IMR-90 (cell line): ENCODE data around the gene NR1D2.

ENCODE experiments used
- BHLHE40 ChIP-seq: fragments of 150-350 bp; IDR thresholded peaks from 2 replicates; pipeline ENCODE4 v1.6.1; 2016; ENCODE audit warnings: mild to moderate bottlenecking, low read depth, low read length
- FOS ChIP-seq: fragments of 150-350 bp; IDR thresholded peaks from 2 replicates; pipeline ENCODE4 v1.6.1; 2016; ENCODE audit warnings: low read depth, low read length
- MAFK ChIP-seq: IDR thresholded peaks from 2 replicates; pipeline ENCODE4 v1.6.1; 2012; ENCODE audit warnings: low read depth, low read length, improper control_type of control experiment
- MXI1 ChIP-seq: IDR thresholded peaks from 2 replicates; pipeline ENCODE4 v1.6.1; 2012; ENCODE audit warnings: low read depth, mild to moderate bottlenecking, low read length, moderate library complexity, borderline replicate concordance
- NFE2L2 ChIP-seq: fragments of 150-350 bp; IDR thresholded peaks from 2 replicates; pipeline ENCODE4 v1.6.1; 2016; ENCODE audit warnings: low read depth, mild to moderate bottlenecking, low read length
- POLR2A ChIP-seq: IDR thresholded peaks from 2 replicates; pipeline ENCODE4 v1.6.1; 2012; ENCODE audit warnings: mild to moderate bottlenecking, low read depth, low read length
- RCOR1 ChIP-seq: IDR thresholded peaks from 2 replicates; pipeline ENCODE4 v1.6.1; 2012; ENCODE audit warnings: mild to moderate bottlenecking, low read length, improper control_type of control experiment; ENCODE audit not compliant: insufficient replicate concordance
- RFX5 ChIP-seq: IDR thresholded peaks from 2 replicates; pipeline ENCODE4 v1.8.0; 2012; ENCODE audit warnings: low read depth, mild to moderate bottlenecking, low read length, moderate library complexity
- TF ChIP-seq, protein P1 (sequence below): conservative IDR thresholded peaks from 2 replicates; pipeline ENCODE4 v1.5.1; 2012; ENCODE audit warnings: mild to moderate bottlenecking, low read depth, low read length, improper control_type of control experiment
- TF ChIP-seq, protein P2 (sequence below): fragments of 150-350 bp; IDR thresholded peaks from 2 replicates; pipeline ENCODE4 v1.6.1; 2016; ENCODE audit warnings: low read depth, mild to moderate bottlenecking, low read length, moderate library complexity, borderline replicate concordance
- TF ChIP-seq, protein P3 (sequence below): fragments of 150-350 bp; IDR thresholded peaks from 2 replicates; pipeline ENCODE4 v1.6.1; 2017; ENCODE audit warnings: mild to moderate bottlenecking, antibody characterized with exemption, low read length, low read depth

DNA sequence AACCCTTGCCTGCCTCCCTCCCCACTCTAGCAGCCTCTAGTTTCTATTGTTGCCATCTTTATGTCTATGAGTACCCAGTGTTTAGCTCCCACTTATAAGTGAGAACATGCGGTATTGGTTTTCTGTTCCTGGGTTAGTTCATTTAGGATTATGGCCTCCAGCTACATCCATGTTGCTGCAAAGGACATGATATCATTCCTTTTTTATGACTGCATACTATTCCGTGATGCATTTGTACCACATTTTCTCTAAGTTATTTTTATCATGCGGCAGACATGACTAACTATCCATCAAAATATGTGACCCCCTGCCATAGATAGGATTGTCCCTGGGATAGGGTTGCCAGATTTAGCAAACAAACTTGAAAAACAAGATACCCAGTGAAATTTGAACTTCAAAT, 58.4 kb downstream of the NR1D2 start:
- no peak for TF ChIP-seq RCOR1
- TF ChIP-seq, protein P1, sequence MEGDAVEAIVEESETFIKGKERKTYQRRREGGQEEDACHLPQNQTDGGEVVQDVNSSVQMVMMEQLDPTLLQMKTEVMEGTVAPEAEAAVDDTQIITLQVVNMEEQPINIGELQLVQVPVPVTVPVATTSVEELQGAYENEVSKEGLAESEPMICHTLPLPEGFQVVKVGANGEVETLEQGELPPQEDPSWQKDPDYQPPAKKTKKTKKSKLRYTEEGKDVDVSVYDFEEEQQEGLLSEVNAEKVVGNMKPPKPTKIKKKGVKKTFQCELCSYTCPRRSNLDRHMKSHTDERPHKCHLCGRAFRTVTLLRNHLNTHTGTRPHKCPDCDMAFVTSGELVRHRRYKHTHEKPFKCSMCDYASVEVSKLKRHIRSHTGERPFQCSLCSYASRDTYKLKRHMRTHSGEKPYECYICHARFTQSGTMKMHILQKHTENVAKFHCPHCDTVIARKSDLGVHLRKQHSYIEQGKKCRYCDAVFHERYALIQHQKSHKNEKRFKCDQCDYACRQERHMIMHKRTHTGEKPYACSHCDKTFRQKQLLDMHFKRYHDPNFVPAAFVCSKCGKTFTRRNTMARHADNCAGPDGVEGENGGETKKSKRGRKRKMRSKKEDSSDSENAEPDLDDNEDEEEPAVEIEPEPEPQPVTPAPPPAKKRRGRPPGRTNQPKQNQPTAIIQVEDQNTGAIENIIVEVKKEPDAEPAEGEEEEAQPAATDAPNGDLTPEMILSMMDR, result no peak
- TF ChIP-seq BHLHE40, result no peak
- no peak for TF ChIP-seq POLR2A
- TF ChIP-seq MAFK, result no peak
- TF ChIP-seq, protein P2, sequence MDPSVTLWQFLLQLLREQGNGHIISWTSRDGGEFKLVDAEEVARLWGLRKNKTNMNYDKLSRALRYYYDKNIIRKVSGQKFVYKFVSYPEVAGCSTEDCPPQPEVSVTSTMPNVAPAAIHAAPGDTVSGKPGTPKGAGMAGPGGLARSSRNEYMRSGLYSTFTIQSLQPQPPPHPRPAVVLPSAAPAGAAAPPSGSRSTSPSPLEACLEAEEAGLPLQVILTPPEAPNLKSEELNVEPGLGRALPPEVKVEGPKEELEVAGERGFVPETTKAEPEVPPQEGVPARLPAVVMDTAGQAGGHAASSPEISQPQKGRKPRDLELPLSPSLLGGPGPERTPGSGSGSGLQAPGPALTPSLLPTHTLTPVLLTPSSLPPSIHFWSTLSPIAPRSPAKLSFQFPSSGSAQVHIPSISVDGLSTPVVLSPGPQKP, result no peak
- no peak for TF ChIP-seq RFX5
- TF ChIP-seq, protein P3, sequence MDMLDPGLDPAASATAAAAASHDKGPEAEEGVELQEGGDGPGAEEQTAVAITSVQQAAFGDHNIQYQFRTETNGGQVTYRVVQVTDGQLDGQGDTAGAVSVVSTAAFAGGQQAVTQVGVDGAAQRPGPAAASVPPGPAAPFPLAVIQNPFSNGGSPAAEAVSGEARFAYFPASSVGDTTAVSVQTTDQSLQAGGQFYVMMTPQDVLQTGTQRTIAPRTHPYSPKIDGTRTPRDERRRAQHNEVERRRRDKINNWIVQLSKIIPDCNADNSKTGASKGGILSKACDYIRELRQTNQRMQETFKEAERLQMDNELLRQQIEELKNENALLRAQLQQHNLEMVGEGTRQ, result no peak
- TF ChIP-seq NFE2L2, result no peak
- TF ChIP-seq FOS, result no peak
- no peak for TF ChIP-seq MXI1
